K562 (cell line): ENCODE results near the gene RPS19. TPM values are rescaled to one million over a fixed set of nuclear protein-coding genes. Genes with fewer than 3 reads are reported as not detected.

ENCODE experiments used
- ATAC-seq: fragments of 200-7000 bp; cut with Tn5 transposase; 3 replicates; pipeline ENCODE4 v1.9.1; 2020; ENCODE audit warnings: moderate library complexity
- BruUV-seq: library from RNA; stranded (reverse); fragments of 400-500 nt; replicated peaks from 2 replicates; lab custom pipeline; 2021; lab: Mats Ljungman, UMichigan
- CTCF ChIA-PET: fragments of 300-600 bp; formaldehyde crosslinking; extraction: SDS; loops from one replicate; lab custom pipeline; 2021; ENCODE audit warnings: low intra/inter-chr PET ratio; lab: Yijun Ruan, JAX
- POLR2A ChIA-PET: fragments of 300-600, 350-650 bp; sonication (Branson Sonifier 250); formaldehyde crosslinking; extraction: SDS; loops from one replicate; lab custom pipeline; 2021; ENCODE audit warnings: antibody characterized with exemption, inconsistent platforms; lab: Yijun Ruan, JAX
- DNase-seq, 4 experiments: peaks; one replicate each; pipeline versions ENCODE4 v3.0.0 to v3.0.0-alpha.2; 2011 to 2018; ENCODE audit warnings: low spot score in 3 of 4, mixed read lengths in 3 of 4; ENCODE audit errors: extremely low read depth in 1 of 4
- FAIRE-seq: peaks from 2 replicates; lab custom pipeline; 2011; peaks lifted over from hg19 to GRCh38; lab: Jason Lieb, UNC
- H2AFZ ChIP-seq: 2 replicates; pipeline ENCODE4 v1.6.0; 2011; ENCODE audit warnings: low read depth, low read length, control low read depth, inconsistent platforms
- H3K27ac ChIP-seq: fragments of 200-600 bp; 3 replicates; pipeline ENCODE4 v1.8.0; 2011; ENCODE audit warnings: low read depth, mild to moderate bottlenecking, control low read depth, inconsistent platforms, low read length, moderate library complexity, mixed read lengths; ENCODE audit errors: extremely low read depth
- H3K27me3 ChIP-seq, 2 experiments: fragments of 300-600 bp in 1 of 2; 2 replicates in 1 of 2; 3 replicates in 1 of 2; pipeline versions ENCODE4 v1.6.0 to v1.8.0; 2011; ENCODE audit warnings: inconsistent platforms in 2 of 2, low read length in 2 of 2, mild to moderate bottlenecking in 1 of 2, mixed read lengths in 1 of 2, moderate library complexity in 1 of 2; ENCODE audit not compliant: control insufficient read depth in 2 of 2, insufficient read depth in 2 of 2
- H3K36me3 ChIP-seq: fragments of 300-600 bp; 3 replicates; pipeline ENCODE4 v1.8.0; 2011; ENCODE audit warnings: mild to moderate bottlenecking, low read length, inconsistent platforms; ENCODE audit not compliant: control insufficient read depth, insufficient read depth
- H3K4me1 ChIP-seq, 2 experiments: fragments of 200-600 bp in 1 of 2; replicated peaks in 1 of 2; 2 replicates in 1 of 2; 3 replicates in 1 of 2; pipeline versions ENCODE4 v1.5.1 to v1.8.0; 2011; ENCODE audit warnings: inconsistent platforms in 2 of 2, low read length in 2 of 2, mild to moderate bottlenecking in 1 of 2, mixed read lengths in 1 of 2, moderate library complexity in 1 of 2; ENCODE audit not compliant: control insufficient read depth in 2 of 2, insufficient read depth in 2 of 2
- H3K4me2 ChIP-seq: 2 replicates; pipeline ENCODE4 v1.6.1; 2011; ENCODE audit warnings: low read length, control low read depth, inconsistent platforms, mixed read lengths; ENCODE audit not compliant: insufficient read depth
- H3K4me3 ChIP-seq: fragments of 200-600 bp; sonication (generic), shearing (Covaris generic); 2 replicates; pipeline ENCODE4 v1.5.1; 2016; ENCODE audit warnings: control low read depth, inconsistent platforms
- H3K79me2 ChIP-seq: fragments of 200-600 bp; 3 replicates; pipeline ENCODE4 v1.8.0; 2011; ENCODE audit warnings: low read length, inconsistent platforms; ENCODE audit not compliant: control insufficient read depth, insufficient read depth
- H3K9ac ChIP-seq, 2 experiments: 2 replicates each; pipeline versions ENCODE4 v1.6.0 to v1.6.1; 2011; ENCODE audit warnings: low read depth in 2 of 2, low read length in 2 of 2, control low read depth in 1 of 2, inconsistent platforms in 1 of 2, mild to moderate bottlenecking in 1 of 2, mixed read lengths in 1 of 2; ENCODE audit not compliant: insufficient read depth in 1 of 2
- H3K9me1 ChIP-seq: one replicate; pipeline ENCODE4 v1.6.0; 2011; ENCODE audit warnings: inconsistent platforms, mild to moderate bottlenecking, low read length, moderate library complexity; ENCODE audit not compliant: control insufficient read depth, insufficient read depth
- H3K9me3 ChIP-seq: replicated peaks from 2 replicates; pipeline ENCODE4 v1.5.1; 2011; ENCODE audit warnings: low read depth, low read length, inconsistent platforms; ENCODE audit not compliant: control insufficient read depth, insufficient read depth
- H4K20me1 ChIP-seq: replicated peaks from 2 replicates; pipeline ENCODE4 v1.6.1; 2011; ENCODE audit warnings: low read length, inconsistent platforms, mixed read lengths; ENCODE audit not compliant: control insufficient read depth, insufficient read depth
- CC2D1A ChIP-seq: fragments of 450-650 bp; IDR thresholded peaks from 2 replicates; pipeline ENCODE4 v1.6.1; 2017; ENCODE audit warnings: mild to moderate bottlenecking
- HDAC8 ChIP-seq: fragments of 450-650 bp; IDR thresholded peaks from 2 replicates; pipeline ENCODE4 v1.6.1; 2016; ENCODE audit warnings: mild to moderate bottlenecking, missing genetic modification characterization, moderate library complexity, missing compliant biosample characterization
- JUND ChIP-seq, 2 experiments: IDR thresholded peaks; 2 replicates in 1 of 2; 3 replicates in 1 of 2; pipeline ENCODE4 v1.6.1; 2011; ENCODE audit warnings: borderline replicate concordance in 2 of 2, low read depth in 2 of 2, low read length in 2 of 2, improper control_type of control experiment in 1 of 2, missing biosample characterization in 1 of 2, missing genetic modification characterization in 1 of 2, missing genetic modification reagents in 1 of 2
- KLF16 ChIP-seq: IDR thresholded peaks from 2 replicates; pipeline ENCODE4 v1.6.1; 2016; ENCODE audit warnings: antibody characterized with exemption
- POLR2AphosphoS2 ChIP-seq: IDR thresholded peaks from 2 replicates; pipeline ENCODE4 v1.6.1; 2012; ENCODE audit warnings: low read length, improper control_type of control experiment
- POLR2G ChIP-seq: fragments of 200-400 bp; formaldehyde crosslinking; IDR thresholded peaks from 2 replicates; pipeline ENCODE4 v1.6.1; 2017; ENCODE audit warnings: low read depth, mild to moderate bottlenecking, antibody characterized with exemption, low read length, moderate library complexity
- RB1 ChIP-seq: fragments of 450-650 bp; IDR thresholded peaks from 2 replicates; pipeline ENCODE4 v1.6.1; 2017; ENCODE audit warnings: low read depth, mild to moderate bottlenecking
- RBFOX2 ChIP-seq: fragments of 200-400 bp; formaldehyde crosslinking; IDR thresholded peaks from 2 replicates; pipeline ENCODE4 v1.6.1; 2017; ENCODE audit warnings: low read depth, mild to moderate bottlenecking, low read length, moderate library complexity
- RHOXF2B ChIP-seq: fragments of 250-450 bp; sonication (Bioruptor Pico); conservative IDR thresholded peaks from 2 replicates; pipeline ENCODE4 v1.5.1; 2021
- SMARCE1 ChIP-seq: fragments of 450-650 bp; IDR thresholded peaks from 2 replicates; pipeline ENCODE4 v1.7.1; 2016; ENCODE audit warnings: mild to moderate bottlenecking
- THAP12 ChIP-seq: fragments of 250-450 bp; sonication (Bioruptor Pico); IDR thresholded peaks from 2 replicates; pipeline ENCODE4 v1.9.0; 2021; ENCODE audit warnings: mild to moderate bottlenecking, inconsistent platforms
- ZBTB5 ChIP-seq: fragments of 450-650 bp; IDR thresholded peaks from 2 replicates; pipeline ENCODE4 v1.6.1; 2017; ENCODE audit warnings: antibody characterized with exemption
- ZEB2 ChIP-seq: fragments of 450-650 bp; IDR thresholded peaks from 2 replicates; pipeline ENCODE4 v1.6.1; 2016
- ZNF740 ChIP-seq, 3 experiments: fragments of 200-800 bp in 1 of 3; sonication (Bioruptor generic) in 1 of 3; sonication (generic) in 1 of 3; formaldehyde crosslinking in 1 of 3; IDR thresholded peaks; 2 replicates each; pipeline versions ENCODE4 v1.6.1 to v1.8.0; 2016 to 2022; ENCODE audit warnings: mild to moderate bottlenecking in 2 of 3, missing compliant biosample characterization in 2 of 3, missing genetic modification characterization in 2 of 3, missing genetic modification reagents in 1 of 3
- WGBS: fragments of 100-300 bp; shearing (Covaris generic); methylation state at CpG from one replicate; pipeline ENCODE4 v1.1.6; 2016; ENCODE audit warnings: low coverage, mixed read lengths; ENCODE audit not compliant: insufficient coverage; ENCODE audit errors: missing lambda C conversion rate; 5-methylcytosine and 5-hydroxymethylcytosine counted together
- in situ Hi-C: fragments of 300-500 bp; cut with MboI; formaldehyde crosslinking; loops from 4 replicates; pipeline ENCODE4 v1.15.0; 2018; ENCODE audit warnings: inconsistent platforms, mixed read lengths
- intact Hi-C: fragments of 100-400 bp; cut with micrococcal nuclease; formaldehyde crosslinking; loops from 2 replicates; pipeline ENCODE4 v1.14.2; 2022
- polyA plus RNA-seq, 8 experiments: library from polyadenylated mRNA; depleted of rRNA in 4 of 8; stranded (reverse) in 5 of 8; unstranded in 3 of 8; fragments of >200 nt; fragmentation: Nextera tagmentation in 2 of 8; fragmentation: Illumina TruSeq in 1 of 8; extraction: Ambion mirVana in 2 of 8; extraction: Trizol in 1 of 8; gene quantifications; 2 replicates each; pipeline versions ENCODE4 v1.2.1 to v1.2.3, GENCODE V29; 2011 to 2014; ENCODE audit warnings: inconsistent platforms in 1 of 8, missing spikeins in 1 of 8
- total RNA-seq, 7 experiments: library from RNA; depleted of rRNA in 6 of 7; stranded (reverse); fragments of >200 nt in 6 of 7; fragmentation: Illumina TruSeq in 2 of 7; extraction: Trizol in 2 of 7; gene quantifications; 2 replicates each; pipeline versions ENCODE4 v1.2.1 to v1.2.3, GENCODE V29; 2011 to 2021; ENCODE audit warnings: low replicate concordance in 1 of 7

Gene RPS19
- total and polyA plus RNA-seq, 9 of the 15 experiments (the other 6 are each of a cell fraction or from before 2014, with no cell fraction given), result 1,964 to 3,408 (median 2,747) TPM

GRCh38 chr19:41872775-41873647, 13.0 kb downstream of the RPS19 start:
- Histone ChIP-seq H3K4me1 (peaks cover 19 to 38% of the 10 kb centered on the region in 2 experiments), H3K36me3 (peaks cover 38% of the 10 kb centered on the region; the same call in 2 of the 3 replicates), H3K4me3 (no peak overlapping the region), H3K27me3 (no peaks in the 10 kb centered on the region), H3K79me2 (peaks cover 6% of the 10 kb centered on the region), H3K9me3 (no peaks in the 10 kb centered on the region), H3K9ac (no peak overlapping the region), H3K27ac (no peak overlapping the region; the same call in 2 of the 3 replicates), H4K20me1 (peaks cover 34% of the 10 kb centered on the region), H2AFZ (no peak overlapping the region), H3K4me2 (no peak overlapping the region), H3K9me1 (no peaks in the 10 kb centered on the region)
- BruUV-seq, result no TSS peak
- ChIA-PET CTCF (interaction anchor here (1.0 to 5.4 kb wide), 3 partner anchors 78 to 162 kb away, joined by 5 to 35 read pairs (median 18); no protein-coding TSS in a partner anchor), POLR2A (interaction anchor here (0.6 to 6.2 kb wide), 10 partner anchors 8 to 95 kb away, joined by 3 to 54 read pairs (median 4); partner anchors contain the start of genes RABAC1 and RPS19)
- ATAC-seq (peak; percentile 82), FAIRE-seq (peak; percentile 87), DNase-seq (peak in 2 of 4 experiments; percentile 71 to 85)
- intact Hi-C loops, result loop anchor here (1.0 to 2.0 kb wide), 3 partner anchors 61 to 86 kb away; partner anchors contain the start of gene RABAC1
- in situ Hi-C loops, result loop anchor here (5.0 kb wide), 1 partner anchor 74 kb away; no protein-coding TSS in a partner anchor
- 26% methylated on average over 18 of the region's 18 CpGs for WGBS
- peak; percentile 27; the same call in 1 of the 2 replicates for TF ChIP-seq RB1
- peak; percentile 44; the same call in 1 of the 2 replicates for TF ChIP-seq CC2D1A
- TF ChIP-seq ZBTB5, result no peak
- TF ChIP-seq SMARCE1, result no peak
- TF ChIP-seq HDAC8, result no peak
- TF ChIP-seq JUND (IDR thresholded peaks at IDR 0.05; ENCODE audit: borderline replicate concordance, low read depth, low read length), result 0 out of 2 replicates have a peak, but pooled peaks have one; percentile 4
- no peak; the same call in 2 of the 3 replicates for TF ChIP-seq JUND (tag; IDR thresholded peaks at IDR 0.05; ENCODE audit: borderline replicate concordance, low read depth, low read length)
- 0 out of 2 replicates have a peak, but pooled peaks have one; percentile 40 for TF ChIP-seq RHOXF2B (CRISPR knock-in tag)
- TF ChIP-seq POLR2AphosphoS2, result peak; percentile 79; the same call in 1 of the 2 replicates
- TF ChIP-seq ZEB2, result 0 out of 2 replicates have a peak, but pooled peaks have one; percentile 31
- TF ChIP-seq THAP12 (CRISPR knock-in tag), result peak; percentile 56; the same call in 1 of the 2 replicates
- peak; percentile 63 for TF ChIP-seq ZNF740 (CRISPR knock-in tag; IDR thresholded peaks at IDR 0.05)
- no peak for TF ChIP-seq ZNF740 (tag; IDR thresholded peaks at IDR 0.05)
- 0 out of 2 replicates have a peak, but pooled peaks have one; percentile 31 for TF ChIP-seq KLF16
- TF ChIP-seq POLR2G, result peak; percentile 70
- TF ChIP-seq RBFOX2, result peak; percentile 18; the same call in 1 of the 2 replicates
